ENCODE data around the gene IL34. TPM values are rescaled to one million over a fixed set of nuclear protein-coding genes. Genes with fewer than 3 reads are reported as not detected.
"Not testable (repeated sequence)": the region's sequence is repeated elsewhere in the genome, so short reads cannot be mapped to it uniquely, and the experiment has no call there.

The IL34 gene
- polyA plus RNA-seq, 1 experiment, result 0.70 TPM

DNA sequence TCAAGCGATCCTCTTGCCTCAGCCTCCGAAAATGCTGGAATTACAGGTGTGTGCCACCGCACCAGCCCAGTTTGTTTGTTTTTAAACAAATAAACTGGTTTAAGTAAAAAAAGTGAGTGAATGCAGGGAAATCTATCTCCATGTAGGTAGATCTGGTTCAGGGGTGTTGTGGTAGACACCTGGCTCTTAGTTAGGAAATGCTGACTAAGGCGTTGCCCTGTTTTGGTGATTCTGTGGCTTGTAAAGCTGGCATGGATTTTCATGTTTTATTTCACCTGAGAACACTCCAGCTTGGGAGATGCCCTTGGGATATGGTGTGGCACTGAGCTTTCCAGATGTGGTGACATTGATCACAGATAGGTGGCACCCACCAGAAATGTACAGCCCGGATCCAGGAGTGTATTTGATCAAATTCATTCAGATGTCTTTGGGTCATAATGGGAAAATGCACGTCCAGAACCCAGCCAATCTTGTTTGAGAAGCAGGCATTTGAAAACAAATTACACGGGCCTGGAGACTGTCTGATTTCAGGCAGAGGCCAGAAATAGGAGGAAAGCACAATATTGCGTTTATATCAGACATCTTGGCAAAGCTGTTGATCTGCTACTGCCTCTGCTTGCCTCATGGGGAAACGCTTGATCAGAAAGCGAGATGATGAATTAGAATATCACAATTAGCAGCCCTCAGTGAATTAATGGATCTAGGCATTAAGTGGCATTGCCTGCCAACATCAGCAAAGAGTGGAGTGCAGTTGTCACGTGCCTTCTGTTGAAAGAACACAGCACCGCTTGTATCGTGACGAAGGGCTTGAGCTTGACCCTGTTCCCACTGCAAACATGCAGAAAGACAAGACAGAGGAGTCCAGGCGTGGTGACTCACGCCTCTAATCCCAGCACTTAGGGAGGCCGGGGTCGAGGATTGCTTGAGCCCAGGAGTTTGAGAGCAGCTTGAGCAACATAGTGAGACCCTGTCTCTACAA, 7.3 kb upstream of the IL34 start:
- no peaks in the 10 kb centered on the region for H3K27me3 ChIP-seq (ENCODE audit: control insufficient read depth, insufficient read depth, low read length)
- TF ChIP-seq, protein P1, sequence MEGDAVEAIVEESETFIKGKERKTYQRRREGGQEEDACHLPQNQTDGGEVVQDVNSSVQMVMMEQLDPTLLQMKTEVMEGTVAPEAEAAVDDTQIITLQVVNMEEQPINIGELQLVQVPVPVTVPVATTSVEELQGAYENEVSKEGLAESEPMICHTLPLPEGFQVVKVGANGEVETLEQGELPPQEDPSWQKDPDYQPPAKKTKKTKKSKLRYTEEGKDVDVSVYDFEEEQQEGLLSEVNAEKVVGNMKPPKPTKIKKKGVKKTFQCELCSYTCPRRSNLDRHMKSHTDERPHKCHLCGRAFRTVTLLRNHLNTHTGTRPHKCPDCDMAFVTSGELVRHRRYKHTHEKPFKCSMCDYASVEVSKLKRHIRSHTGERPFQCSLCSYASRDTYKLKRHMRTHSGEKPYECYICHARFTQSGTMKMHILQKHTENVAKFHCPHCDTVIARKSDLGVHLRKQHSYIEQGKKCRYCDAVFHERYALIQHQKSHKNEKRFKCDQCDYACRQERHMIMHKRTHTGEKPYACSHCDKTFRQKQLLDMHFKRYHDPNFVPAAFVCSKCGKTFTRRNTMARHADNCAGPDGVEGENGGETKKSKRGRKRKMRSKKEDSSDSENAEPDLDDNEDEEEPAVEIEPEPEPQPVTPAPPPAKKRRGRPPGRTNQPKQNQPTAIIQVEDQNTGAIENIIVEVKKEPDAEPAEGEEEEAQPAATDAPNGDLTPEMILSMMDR (IDR thresholded peaks at IDR 0.05; ENCODE audit: insufficient read depth, low read depth, low read length), result no peak
- ChIA-PET CTCF (interaction anchor here (1.6 kb wide), 1 partner anchor 14 kb away, joined by 5 read pairs; no protein-coding TSS in a partner anchor), POLR2A (interaction anchor here (0.6 kb wide), 1 partner anchor 8 kb away, joined by 5 read pairs; no protein-coding TSS in a partner anchor)
- no peak overlapping the region for H3K4me3 ChIP-seq (ENCODE audit: low read depth, low read length)
- no peak for DNase-seq (ENCODE audit: low read depth)
- H3K36me3 ChIP-seq (ENCODE audit: control insufficient read depth, insufficient read depth, low read length), result no peaks in the 10 kb centered on the region

DNA sequence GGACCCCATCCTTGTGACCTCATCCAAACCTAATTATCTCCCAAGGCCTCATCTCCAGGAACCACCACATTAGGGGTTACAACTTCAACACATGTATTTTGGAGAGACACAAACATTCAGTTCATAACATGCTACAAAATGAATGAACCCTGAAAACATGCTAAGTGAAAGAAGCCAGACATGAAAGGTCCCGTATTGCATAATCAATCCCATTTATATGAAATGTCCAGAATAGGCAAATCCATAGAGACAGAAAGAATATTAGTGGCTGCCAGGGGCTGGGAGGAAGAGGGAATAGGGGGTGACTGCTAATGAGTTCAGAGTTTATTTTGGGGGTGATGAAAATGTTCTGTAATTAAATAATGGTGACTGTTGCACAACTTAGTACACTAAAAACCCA, 3.7 kb upstream of the IL34 start:
- Histone ChIP-seq H3K4me3 (ENCODE audit: low read depth, low read length) (no peak overlapping the region), H3K36me3 (ENCODE audit: control insufficient read depth, insufficient read depth, low read length) (no peaks in the 10 kb centered on the region), H3K27me3 (ENCODE audit: control insufficient read depth, insufficient read depth, low read length) (peaks cover 2% of the 10 kb centered on the region; the same call in 1 of the 2 replicates)
- no peak for DNase-seq (ENCODE audit: low read depth)
- POLR2A ChIA-PET, result no interaction called here
- CTCF ChIA-PET, result no interaction called here
- TF ChIP-seq, protein P1 (IDR thresholded peaks at IDR 0.05; ENCODE audit: insufficient read depth, low read depth, low read length), result no peak

DNA sequence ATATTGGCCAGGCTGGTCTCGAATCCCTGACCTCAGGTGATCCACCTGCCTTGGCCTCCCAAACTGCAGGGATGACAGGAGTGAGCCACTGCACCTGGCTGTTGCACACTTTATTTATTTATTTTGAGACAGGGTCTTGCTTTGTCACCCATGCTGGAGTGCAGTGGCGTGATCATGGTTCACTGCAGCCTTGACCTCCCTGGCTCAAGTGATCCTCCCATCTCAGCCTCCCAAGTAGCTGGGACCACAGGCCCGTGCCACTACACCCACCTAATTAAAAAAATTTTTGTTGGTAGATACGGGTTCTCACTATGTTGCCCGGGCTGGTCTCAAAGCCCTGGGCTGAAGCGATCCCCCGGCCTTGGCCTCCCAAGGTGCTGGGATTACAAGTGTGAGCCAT, 3.1 kb upstream of the IL34 start:
- CTCF ChIA-PET; H3K4me3 ChIP-seq (ENCODE audit: low read depth, low read length); POLR2A ChIA-PET; DNase-seq (ENCODE audit: low read depth); H3K27me3 ChIP-seq (ENCODE audit: control insufficient read depth, insufficient read depth, low read length); H3K36me3 ChIP-seq (ENCODE audit: control insufficient read depth, insufficient read depth, low read length): not testable (repeated sequence)

DNA sequence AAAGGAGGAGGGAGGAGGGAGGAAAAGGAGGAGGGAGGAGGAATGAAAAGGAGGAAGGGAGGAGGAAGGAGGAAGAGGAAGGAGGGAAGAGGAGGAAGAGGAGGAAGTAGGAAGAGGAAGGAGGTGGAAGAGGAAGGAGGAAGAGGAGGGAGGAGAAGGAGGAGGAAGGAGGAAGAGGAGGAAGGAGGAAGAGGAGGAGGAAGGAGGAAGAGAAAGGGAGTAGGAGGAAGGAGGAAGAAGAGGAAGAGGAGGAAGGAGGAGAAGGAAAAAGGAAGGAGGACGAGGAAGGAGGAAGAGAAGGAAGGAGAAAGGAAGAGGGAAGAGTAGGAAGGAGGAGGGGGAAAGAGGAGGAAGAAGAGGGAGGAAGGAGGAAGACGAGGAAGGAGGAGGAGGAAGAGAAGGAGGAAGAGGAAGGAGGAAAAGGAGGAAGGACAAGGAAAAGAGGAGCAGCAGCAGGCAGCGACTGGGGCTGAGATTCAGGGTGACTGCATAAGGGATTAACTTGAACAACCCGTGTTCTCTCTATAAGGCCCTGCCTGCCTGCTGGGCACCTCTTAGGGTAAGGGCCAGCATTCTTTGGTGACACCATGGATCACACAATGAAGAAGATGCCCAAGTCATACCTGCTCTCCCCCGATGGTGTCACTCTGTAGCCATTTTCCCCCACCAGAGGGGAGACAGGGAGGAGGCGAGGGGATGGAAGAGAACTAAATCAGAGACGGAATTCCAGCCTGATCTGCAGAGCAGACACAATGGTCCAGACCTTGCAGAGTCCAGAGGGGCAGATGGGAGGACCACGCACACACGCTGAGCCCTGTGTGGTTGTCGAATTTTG, 1.4 kb upstream of the IL34 start:
- TF ChIP-seq, protein P1 (IDR thresholded peaks at IDR 0.05; ENCODE audit: insufficient read depth, low read depth, low read length), result no peak
- ChIA-PET POLR2A (no interaction called here), CTCF (interaction anchor here (0.6 kb wide), 1 partner anchor 58 kb away, joined by 3 read pairs; no protein-coding TSS in a partner anchor)
- H3K4me3 ChIP-seq (ENCODE audit: low read depth, low read length), result no peak overlapping the region
- H3K36me3 ChIP-seq (ENCODE audit: control insufficient read depth, insufficient read depth, low read length), result no peaks in the 10 kb centered on the region
- DNase-seq (ENCODE audit: low read depth), result no peak
- H3K27me3 ChIP-seq (ENCODE audit: control insufficient read depth, insufficient read depth, low read length), result peaks cover 2% of the 10 kb centered on the region; the same call in 1 of the 2 replicates

DNA sequence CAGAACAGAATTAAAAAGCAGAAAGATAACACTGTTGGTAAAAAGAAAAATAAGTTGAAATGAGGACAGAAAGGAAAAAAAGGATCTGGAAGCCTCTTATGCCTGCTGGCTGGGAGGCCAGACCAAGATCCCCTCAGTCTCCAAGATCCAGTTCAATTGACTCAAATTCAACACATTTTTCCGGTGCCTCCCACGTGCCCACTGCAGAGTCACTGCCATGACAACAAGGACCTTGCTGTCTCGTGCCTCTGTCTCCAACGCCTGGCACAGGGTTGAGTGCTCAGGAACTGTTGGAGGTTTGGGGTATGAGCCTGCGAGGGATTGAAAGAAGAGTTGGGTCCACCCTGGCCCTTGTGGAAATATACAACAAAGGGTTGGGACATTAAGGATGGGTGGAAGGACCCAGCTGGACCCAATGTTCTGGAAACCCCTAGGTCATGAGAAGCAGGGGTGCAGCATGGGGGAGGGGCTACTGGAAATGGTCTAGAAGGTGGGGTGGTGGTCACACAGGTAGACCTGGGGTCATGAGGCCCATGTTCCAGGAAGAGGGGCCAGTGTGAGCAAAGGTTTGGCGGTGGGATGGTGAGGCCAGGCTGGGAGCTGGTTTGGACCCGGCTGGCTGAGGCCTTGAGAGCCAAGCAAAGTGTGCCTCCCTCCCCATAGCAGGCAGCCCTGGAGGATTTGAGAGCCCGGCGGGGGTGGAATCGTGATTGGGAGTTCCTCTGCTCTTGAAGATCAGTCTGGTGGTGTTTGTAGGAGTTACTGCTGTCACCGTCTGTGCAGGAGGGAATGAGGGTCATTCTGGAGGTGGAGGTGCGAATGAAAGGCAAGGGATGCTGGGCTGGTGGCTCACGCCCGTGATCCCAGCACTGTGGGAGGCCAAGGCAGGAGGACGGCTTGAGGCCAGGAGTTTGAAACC, 1.3 kb downstream of the IL34 start:
- H3K36me3 ChIP-seq (ENCODE audit: control insufficient read depth, insufficient read depth, low read length), result no peaks in the 10 kb centered on the region
- ChIA-PET POLR2A (no interaction called here), CTCF (interaction anchor here (1.3 kb wide), 1 partner anchor 278 kb away, joined by 5 read pairs; no protein-coding TSS in a partner anchor)
- no peak overlapping the region for H3K4me3 ChIP-seq (ENCODE audit: low read depth, low read length)
- DNase-seq (ENCODE audit: low read depth), result no peak
- TF ChIP-seq, protein P1 (IDR thresholded peaks at IDR 0.05; ENCODE audit: insufficient read depth, low read depth, low read length), result no peak
- peaks cover 2% of the 10 kb centered on the region; the same call in 1 of the 2 replicates for H3K27me3 ChIP-seq (ENCODE audit: control insufficient read depth, insufficient read depth, low read length)

Data from BJ (cell line).